ENCODE results near the gene CCDC171. TPM values are rescaled to one million over a fixed set of nuclear protein-coding genes. Genes with fewer than 3 reads are reported as not detected.
"Not testable (repeated sequence)": the region's sequence is repeated elsewhere in the genome, so short reads cannot be mapped to it uniquely, and the experiment has no call there.

Gene CCDC171
- total and polyA plus RNA-seq, 4 donors, result 0.13 to 1.1 (median 0.43) TPM

- no peak for TF ChIP-seq REST (IDR thresholded peaks at IDR 0.05)
- no peak for TF ChIP-seq TAF1 (conservative IDR thresholded peaks at IDR 0.05)
- no peak for TF ChIP-seq HNF4A (conservative IDR thresholded peaks at IDR 0.05)
- TF ChIP-seq RAD21 (IDR thresholded peaks at IDR 0.05), result no peak
- TF ChIP-seq, protein P1, sequence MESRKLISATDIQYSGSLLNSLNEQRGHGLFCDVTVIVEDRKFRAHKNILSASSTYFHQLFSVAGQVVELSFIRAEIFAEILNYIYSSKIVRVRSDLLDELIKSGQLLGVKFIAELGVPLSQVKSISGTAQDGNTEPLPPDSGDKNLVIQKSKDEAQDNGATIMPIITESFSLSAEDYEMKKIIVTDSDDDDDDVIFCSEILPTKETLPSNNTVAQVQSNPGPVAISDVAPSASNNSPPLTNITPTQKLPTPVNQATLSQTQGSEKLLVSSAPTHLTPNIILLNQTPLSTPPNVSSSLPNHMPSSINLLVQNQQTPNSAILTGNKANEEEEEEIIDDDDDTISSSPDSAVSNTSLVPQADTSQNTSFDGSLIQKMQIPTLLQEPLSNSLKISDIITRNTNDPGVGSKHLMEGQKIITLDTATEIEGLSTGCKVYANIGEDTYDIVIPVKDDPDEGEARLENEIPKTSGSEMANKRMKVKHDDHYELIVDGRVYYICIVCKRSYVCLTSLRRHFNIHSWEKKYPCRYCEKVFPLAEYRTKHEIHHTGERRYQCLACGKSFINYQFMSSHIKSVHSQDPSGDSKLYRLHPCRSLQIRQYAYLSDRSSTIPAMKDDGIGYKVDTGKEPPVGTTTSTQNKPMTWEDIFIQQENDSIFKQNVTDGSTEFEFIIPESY (IDR thresholded peaks at IDR 0.05), result no peak
- no peak for TF ChIP-seq RXRA (IDR thresholded peaks at IDR 0.05)
- TF ChIP-seq FOXA1 (IDR thresholded peaks at IDR 0.05), result no peak
- TF ChIP-seq FOXA2 (IDR thresholded peaks at IDR 0.05), result no peak
- no peak for TF ChIP-seq GABPA (IDR thresholded peaks at IDR 0.05 in 1 of 2, conservative IDR thresholded peaks at IDR 0.05 in 1 of 2)
- no peak for TF ChIP-seq MAX (IDR thresholded peaks at IDR 0.05)
- TF ChIP-seq SP1 (IDR thresholded peaks at IDR 0.05), result no peak
- TF ChIP-seq, protein P2, sequence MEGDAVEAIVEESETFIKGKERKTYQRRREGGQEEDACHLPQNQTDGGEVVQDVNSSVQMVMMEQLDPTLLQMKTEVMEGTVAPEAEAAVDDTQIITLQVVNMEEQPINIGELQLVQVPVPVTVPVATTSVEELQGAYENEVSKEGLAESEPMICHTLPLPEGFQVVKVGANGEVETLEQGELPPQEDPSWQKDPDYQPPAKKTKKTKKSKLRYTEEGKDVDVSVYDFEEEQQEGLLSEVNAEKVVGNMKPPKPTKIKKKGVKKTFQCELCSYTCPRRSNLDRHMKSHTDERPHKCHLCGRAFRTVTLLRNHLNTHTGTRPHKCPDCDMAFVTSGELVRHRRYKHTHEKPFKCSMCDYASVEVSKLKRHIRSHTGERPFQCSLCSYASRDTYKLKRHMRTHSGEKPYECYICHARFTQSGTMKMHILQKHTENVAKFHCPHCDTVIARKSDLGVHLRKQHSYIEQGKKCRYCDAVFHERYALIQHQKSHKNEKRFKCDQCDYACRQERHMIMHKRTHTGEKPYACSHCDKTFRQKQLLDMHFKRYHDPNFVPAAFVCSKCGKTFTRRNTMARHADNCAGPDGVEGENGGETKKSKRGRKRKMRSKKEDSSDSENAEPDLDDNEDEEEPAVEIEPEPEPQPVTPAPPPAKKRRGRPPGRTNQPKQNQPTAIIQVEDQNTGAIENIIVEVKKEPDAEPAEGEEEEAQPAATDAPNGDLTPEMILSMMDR (IDR thresholded peaks at IDR 0.05; ENCODE audit: low read depth, low read length, missing input control), result no peak
- no peak for TF ChIP-seq JUND (IDR thresholded peaks at IDR 0.05)
- no peak for TF ChIP-seq ATF3 (IDR thresholded peaks at IDR 0.05)
- no peak for TF ChIP-seq YY1 (IDR thresholded peaks at IDR 0.05)
- no peak for TF ChIP-seq EGR1 (IDR thresholded peaks at IDR 0.05; ENCODE audit: low read depth in 2 of 2)
- 93% methylated on average over 3 of the region's 3 CpGs for WGBS
- H3K27me3 ChIP-seq (ENCODE audit: control insufficient read depth in 4 of 4, insufficient read depth in 4 of 4, low read length in 3 of 4), result no peaks in the 10 kb centered on the region
- no peak for DNase-seq (ENCODE audit: low spot score)
- H3K27ac ChIP-seq (ENCODE audit: low read depth in 1 of 2, low read length in 2 of 2), result no peak overlapping the region
- H3K36me3 ChIP-seq (ENCODE audit: control insufficient read depth in 4 of 4, insufficient read depth in 3 of 4, low read depth in 1 of 4, low read length in 3 of 4), result no peaks in the 10 kb centered on the region
- no peaks in the 10 kb centered on the region for H3K9me3 ChIP-seq (ENCODE audit: control insufficient read depth in 4 of 4, low read length in 3 of 4)
- no peak overlapping the region for H3K9ac ChIP-seq (ENCODE audit: low read depth in 1 of 2, low read length in 2 of 2)
- no peaks in the 10 kb centered on the region for H3K4me1 ChIP-seq (ENCODE audit: control insufficient read depth in 4 of 4, insufficient read depth in 4 of 4, low read length in 3 of 4)
- H3K4me3 ChIP-seq (ENCODE audit: low read depth in 1 of 3, low read length in 3 of 3), result no peak overlapping the region
These were observed 31.5 kb downstream of the CCDC171 start for GRCh38 chr9:15584379-15584778.

DNA sequence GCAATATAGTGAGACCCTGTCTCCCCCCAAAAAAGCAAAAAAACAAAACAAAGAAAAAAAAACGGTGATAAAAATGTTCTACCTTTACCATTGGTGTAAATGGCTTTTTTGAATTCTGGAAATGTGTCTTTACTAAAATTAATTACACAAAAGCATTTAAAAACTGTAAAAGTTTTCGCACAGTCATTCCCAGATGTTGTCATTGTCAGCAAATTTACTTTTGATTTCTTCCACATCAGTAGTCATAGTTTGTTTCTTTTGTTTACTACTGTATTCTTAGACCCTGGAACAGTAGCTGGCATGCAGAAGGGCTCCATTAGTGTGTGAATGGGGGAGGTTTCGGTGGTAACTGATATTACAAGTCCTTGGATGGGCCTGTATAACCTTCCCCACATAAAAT lies 39.5 kb downstream of the CCDC171 start:
- WGBS, result 92% methylated on average over 3 of the region's 3 CpGs
- no peak overlapping the region for H3K27ac ChIP-seq (ENCODE audit: low read depth in 1 of 2, low read length in 2 of 2)
- no peak overlapping the region for H3K4me3 ChIP-seq (ENCODE audit: low read depth in 1 of 3, low read length in 3 of 3)
- H3K9me3 ChIP-seq (ENCODE audit: control insufficient read depth in 4 of 4, low read length in 3 of 4), result no peaks in the 10 kb centered on the region
- DNase-seq (ENCODE audit: low spot score), result no peak
- H3K36me3 ChIP-seq (ENCODE audit: control insufficient read depth in 4 of 4, insufficient read depth in 3 of 4, low read depth in 1 of 4, low read length in 3 of 4), result no peaks in the 10 kb centered on the region
- H3K9ac ChIP-seq (ENCODE audit: low read depth in 1 of 2, low read length in 2 of 2), result no peak overlapping the region
- H3K27me3 ChIP-seq (ENCODE audit: control insufficient read depth in 4 of 4, insufficient read depth in 4 of 4, low read length in 3 of 4), result no peaks in the 10 kb centered on the region
- TF ChIP-seq FOXA2 (IDR thresholded peaks at IDR 0.05) (no peak), ATF3 (IDR thresholded peaks at IDR 0.05) (no peak), NR2F2 (IDR thresholded peaks at IDR 0.05) (no peak), HNF4G (IDR thresholded peaks at IDR 0.05) (no peak), EGR1 (IDR thresholded peaks at IDR 0.05; ENCODE audit: low read depth in 2 of 2) (no peak), HNF4A (conservative IDR thresholded peaks at IDR 0.05) (no peak), TAF1 (conservative IDR thresholded peaks at IDR 0.05) (no peak), YY1 (IDR thresholded peaks at IDR 0.05) (no peak), MAX (IDR thresholded peaks at IDR 0.05) (no peak)
- no peaks in the 10 kb centered on the region for H3K4me1 ChIP-seq (ENCODE audit: control insufficient read depth in 4 of 4, insufficient read depth in 4 of 4, low read length in 3 of 4)

GRCh38 chr9:15592940-15593339 lies 40.1 kb downstream of the CCDC171 start:
- 93% methylated on average over 1 of the region's 1 CpG for WGBS
- H3K36me3 ChIP-seq (ENCODE audit: control insufficient read depth in 4 of 4, insufficient read depth in 3 of 4, low read depth in 1 of 4, low read length in 3 of 4); DNase-seq (ENCODE audit: low spot score): not testable (repeated sequence)

More at GRCh38 chr9:15592940-15593339, 40.1 kb downstream of the CCDC171 start:
- H3K27me3 ChIP-seq (ENCODE audit: control insufficient read depth in 4 of 4, insufficient read depth in 4 of 4, low read length in 3 of 4); H3K9me3 ChIP-seq (ENCODE audit: control insufficient read depth in 4 of 4, low read length in 3 of 4); H3K4me3 ChIP-seq (ENCODE audit: low read depth in 1 of 3, low read length in 3 of 3); H3K27ac ChIP-seq (ENCODE audit: low read depth in 1 of 2, low read length in 2 of 2); H3K9ac ChIP-seq (ENCODE audit: low read depth in 1 of 2, low read length in 2 of 2); H3K4me1 ChIP-seq (ENCODE audit: control insufficient read depth in 4 of 4, insufficient read depth in 4 of 4, low read length in 3 of 4): not testable (repeated sequence)

Data from liver (tissue), 9 donors.